Liver (tissue), 3 donors: Measurements from ENCODE around the gene HCCS.

Experiments used
- CTCF ChIP-seq: fragments of 150-350 bp; IDR thresholded peaks from 2 replicates; pipeline ENCODE4 v1.5.1; 2017; ENCODE audit warnings: improper control_type of control experiment, low read depth, low read length; ENCODE audit not compliant: missing input control
- JUND ChIP-seq, 2 donors: IDR thresholded peaks; 2 replicates each; pipeline ENCODE4 v1.6.1; 2016; ENCODE audit warnings: antibody characterized with exemption in 2 of 2
- donor health status: healthy.
- donor health status: healthy.

GRCh38 chrX:11137543-11138139, 26.5 kb downstream of the HCCS start:
- TF ChIP-seq JUND (IDR thresholded peaks at IDR 0.05) (no peak), CTCF (peak; percentile 57)
